ENCODE results near the gene HMGN4. TPM values are rescaled to one million over a fixed set of nuclear protein-coding genes. Genes with fewer than 3 reads are reported as not detected.

The HMGN4 gene
- total and polyA plus RNA-seq, 9 of the 15 experiments (the other 6 are each of a cell fraction or from before 2014, with no cell fraction given): 35.4 to 134 (median 94.1) TPM

DNA sequence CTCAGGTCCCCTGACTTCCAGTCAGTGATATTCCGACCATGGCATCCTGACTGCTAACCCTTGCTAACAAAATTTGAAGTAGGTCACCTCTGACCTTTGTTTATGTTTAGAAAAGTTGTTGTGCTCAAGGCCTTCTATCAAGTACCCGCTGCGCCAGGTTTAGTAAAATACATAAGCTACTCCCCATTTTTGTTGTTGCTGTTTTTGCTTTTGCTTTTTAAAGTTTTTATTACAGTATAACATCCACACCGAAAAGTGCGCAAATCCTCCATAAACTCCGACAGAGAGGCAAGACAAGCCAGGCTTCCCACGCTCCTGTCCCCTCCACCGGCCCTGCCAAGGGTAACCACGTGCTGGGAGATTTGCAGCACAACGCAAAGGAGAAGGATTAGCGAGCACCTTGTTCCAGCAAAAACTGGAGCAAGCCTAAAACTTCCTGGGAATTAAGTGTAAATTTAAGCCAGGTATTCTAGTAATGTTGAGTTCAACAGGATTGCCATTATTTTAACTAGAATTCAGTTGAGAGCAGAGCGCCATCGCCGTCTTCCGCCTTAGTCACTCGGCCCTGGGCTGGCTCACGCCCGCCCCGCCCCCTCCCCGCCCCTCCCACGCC lies 17.8 kb upstream of the HMGN4 start (continued):
- TF ChIP-seq SMAD4 (CRISPR knock-in tag; conservative IDR thresholded peaks at IDR 0.05) (peak; percentile 97), RBM17 (IDR thresholded peaks at IDR 0.05; ENCODE audit: borderline replicate concordance, low read depth, low read length) (no peak), ZNF668 (CRISPR knock-in tag; IDR thresholded peaks at IDR 0.05) (peak; percentile 93), ZNF146 (CRISPR knock-in tag; IDR thresholded peaks at IDR 0.05; ENCODE audit: unreplicated experiment) (no peak), ZFPM2 (CRISPR knock-in tag; IDR thresholded peaks at IDR 0.05) (0 out of 2 replicates have a peak, but pooled peaks have one; percentile 63), TEAD2 (tag; IDR thresholded peaks at IDR 0.05) (peak; percentile 63; the same call in 1 of the 2 replicates), EGR1 (conservative IDR thresholded peaks at IDR 0.05) (peak; percentile 71; the same call in 1 of the 2 replicates), ZNF764 (CRISPR knock-in tag; IDR thresholded peaks at IDR 0.05; ENCODE audit: low read depth) (0 out of 2 replicates have a peak, but pooled peaks have one; percentile 66), NFRKB (IDR thresholded peaks at IDR 0.05; ENCODE audit: low read depth) (peak; percentile 93), ZNF174 (CRISPR knock-in tag; IDR thresholded peaks at IDR 0.05) (peak; percentile 90; the same call in 1 of the 2 replicates), ATF7 (IDR thresholded peaks at IDR 0.05) (no peak), PPARD (CRISPR knock-in tag; IDR thresholded peaks at IDR 0.05) (no peak), NFYB (IDR thresholded peaks at IDR 0.05; ENCODE audit: extremely low read depth, insufficient read length) (no peak), MAFG (tag; conservative IDR thresholded peaks at IDR 0.05) (0 out of 2 replicates have a peak, but pooled peaks have one; percentile 54), SRSF3 (IDR thresholded peaks at IDR 0.05; ENCODE audit: insufficient read depth, low read length) (no peak), NELFE (IDR thresholded peaks at IDR 0.05; ENCODE audit: insufficient read depth, insufficient read length) (no peak), ZZZ3 (IDR thresholded peaks at IDR 0.05) (no peak), NFXL1 (CRISPR knock-in tag; IDR thresholded peaks at IDR 0.05) (peak; percentile 92)
- TF ChIP-seq, protein P1, sequence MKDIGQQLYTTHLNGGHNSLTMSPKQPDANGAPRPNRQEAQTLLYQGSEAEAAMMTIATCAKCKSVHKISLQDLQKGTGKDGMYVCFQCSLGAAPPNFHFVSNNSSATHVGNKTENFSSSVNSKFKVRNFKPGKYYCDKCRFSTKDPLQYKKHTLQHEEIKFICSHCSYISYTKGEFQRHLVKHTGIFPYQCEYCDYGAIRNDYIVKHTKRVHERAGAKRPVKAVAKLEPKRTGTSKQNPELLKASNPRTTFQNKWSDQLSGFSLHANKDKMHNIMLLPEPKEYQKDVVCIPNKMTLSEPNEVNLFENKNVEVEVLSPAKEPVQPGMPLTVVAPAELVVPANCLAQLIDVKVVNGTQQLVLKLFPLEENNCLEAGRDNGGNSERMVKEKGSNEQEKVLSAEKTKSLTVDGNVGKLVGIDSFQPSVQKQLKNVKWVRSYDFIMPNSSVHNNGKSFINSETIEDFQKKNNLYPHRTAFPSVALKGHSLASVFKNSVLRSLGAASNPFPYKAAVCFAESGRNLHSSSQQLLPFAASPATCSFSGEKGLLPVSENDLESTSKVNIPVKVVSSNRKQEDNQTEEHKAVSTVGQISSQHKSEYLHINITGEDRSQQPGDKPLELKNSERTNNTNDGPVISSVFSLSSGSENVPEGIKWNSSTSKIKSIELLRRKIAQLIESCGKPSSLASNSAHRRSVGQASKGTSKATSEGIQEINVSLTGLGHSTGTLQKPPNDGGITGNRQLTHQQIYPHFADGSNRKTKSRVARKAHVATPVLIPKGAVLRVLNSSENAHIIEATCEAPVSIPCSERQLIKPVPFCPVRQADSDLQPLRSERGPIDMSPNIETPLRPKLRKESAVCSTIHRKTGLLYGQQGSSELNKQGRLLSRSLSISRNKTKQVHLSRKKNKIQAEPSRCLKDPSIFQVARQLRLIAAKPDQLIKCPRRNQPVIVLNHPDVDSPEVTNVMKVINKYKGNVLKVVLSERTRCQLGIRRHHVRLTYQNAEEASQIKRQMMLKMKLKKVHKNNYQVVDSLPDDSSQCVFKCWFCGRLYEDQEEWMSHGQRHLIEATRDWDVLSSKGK (CRISPR knock-in tag; IDR thresholded peaks at IDR 0.05): no peak
- TF ChIP-seq, protein P2, sequence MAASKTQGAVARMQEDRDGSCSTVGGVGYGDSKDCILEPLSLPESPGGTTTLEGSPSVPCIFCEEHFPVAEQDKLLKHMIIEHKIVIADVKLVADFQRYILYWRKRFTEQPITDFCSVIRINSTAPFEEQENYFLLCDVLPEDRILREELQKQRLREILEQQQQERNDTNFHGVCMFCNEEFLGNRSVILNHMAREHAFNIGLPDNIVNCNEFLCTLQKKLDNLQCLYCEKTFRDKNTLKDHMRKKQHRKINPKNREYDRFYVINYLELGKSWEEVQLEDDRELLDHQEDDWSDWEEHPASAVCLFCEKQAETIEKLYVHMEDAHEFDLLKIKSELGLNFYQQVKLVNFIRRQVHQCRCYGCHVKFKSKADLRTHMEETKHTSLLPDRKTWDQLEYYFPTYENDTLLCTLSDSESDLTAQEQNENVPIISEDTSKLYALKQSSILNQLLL (CRISPR knock-in tag; IDR thresholded peaks at IDR 0.05; ENCODE audit: borderline replicate concordance): no peak
- TF ChIP-seq, protein P3, sequence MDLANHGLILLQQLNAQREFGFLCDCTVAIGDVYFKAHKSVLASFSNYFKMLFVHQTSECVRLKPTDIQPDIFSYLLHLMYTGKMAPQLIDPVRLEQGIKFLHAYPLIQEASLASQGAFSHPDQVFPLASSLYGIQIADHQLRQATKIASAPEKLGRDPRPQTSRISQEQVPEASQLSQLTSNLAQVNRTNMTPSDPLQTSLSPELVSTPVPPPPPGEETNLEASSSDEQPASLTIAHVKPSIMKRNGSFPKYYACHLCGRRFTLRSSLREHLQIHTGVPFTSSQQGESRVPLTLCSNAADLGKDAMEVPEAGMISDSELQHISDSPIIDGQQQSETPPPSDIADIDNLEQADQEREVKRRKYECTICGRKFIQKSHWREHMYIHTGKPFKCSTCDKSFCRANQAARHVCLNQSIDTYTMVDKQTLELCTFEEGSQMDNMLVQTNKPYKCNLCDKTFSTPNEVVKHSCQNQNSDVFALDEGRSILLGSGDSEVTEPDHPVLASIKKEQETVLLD (IDR thresholded peaks at IDR 0.05): no peak
- TF ChIP-seq, protein P4, sequence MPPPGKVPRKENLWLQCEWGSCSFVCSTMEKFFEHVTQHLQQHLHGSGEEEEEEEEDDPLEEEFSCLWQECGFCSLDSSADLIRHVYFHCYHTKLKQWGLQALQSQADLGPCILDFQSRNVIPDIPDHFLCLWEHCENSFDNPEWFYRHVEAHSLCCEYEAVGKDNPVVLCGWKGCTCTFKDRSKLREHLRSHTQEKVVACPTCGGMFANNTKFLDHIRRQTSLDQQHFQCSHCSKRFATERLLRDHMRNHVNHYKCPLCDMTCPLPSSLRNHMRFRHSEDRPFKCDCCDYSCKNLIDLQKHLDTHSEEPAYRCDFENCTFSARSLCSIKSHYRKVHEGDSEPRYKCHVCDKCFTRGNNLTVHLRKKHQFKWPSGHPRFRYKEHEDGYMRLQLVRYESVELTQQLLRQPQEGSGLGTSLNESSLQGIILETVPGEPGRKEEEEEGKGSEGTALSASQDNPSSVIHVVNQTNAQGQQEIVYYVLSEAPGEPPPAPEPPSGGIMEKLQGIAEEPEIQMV (tag; conservative IDR thresholded peaks at IDR 0.05; ENCODE audit: low read depth): peak; percentile 87

Measured in K562 (cell line).